HG03342 (cell line): ENCODE data around the gene ATOH8.

Source experiments
- ATAC-seq: cut with Tn5 transposase; IDR thresholded peaks from one replicate; pipeline ENCODE4 v1.9.1; 2021; ENCODE audit warnings: mild to moderate bottlenecking, moderate library complexity; ENCODE audit not compliant: unreplicated experiment

The ATOH8 gene

DNA sequence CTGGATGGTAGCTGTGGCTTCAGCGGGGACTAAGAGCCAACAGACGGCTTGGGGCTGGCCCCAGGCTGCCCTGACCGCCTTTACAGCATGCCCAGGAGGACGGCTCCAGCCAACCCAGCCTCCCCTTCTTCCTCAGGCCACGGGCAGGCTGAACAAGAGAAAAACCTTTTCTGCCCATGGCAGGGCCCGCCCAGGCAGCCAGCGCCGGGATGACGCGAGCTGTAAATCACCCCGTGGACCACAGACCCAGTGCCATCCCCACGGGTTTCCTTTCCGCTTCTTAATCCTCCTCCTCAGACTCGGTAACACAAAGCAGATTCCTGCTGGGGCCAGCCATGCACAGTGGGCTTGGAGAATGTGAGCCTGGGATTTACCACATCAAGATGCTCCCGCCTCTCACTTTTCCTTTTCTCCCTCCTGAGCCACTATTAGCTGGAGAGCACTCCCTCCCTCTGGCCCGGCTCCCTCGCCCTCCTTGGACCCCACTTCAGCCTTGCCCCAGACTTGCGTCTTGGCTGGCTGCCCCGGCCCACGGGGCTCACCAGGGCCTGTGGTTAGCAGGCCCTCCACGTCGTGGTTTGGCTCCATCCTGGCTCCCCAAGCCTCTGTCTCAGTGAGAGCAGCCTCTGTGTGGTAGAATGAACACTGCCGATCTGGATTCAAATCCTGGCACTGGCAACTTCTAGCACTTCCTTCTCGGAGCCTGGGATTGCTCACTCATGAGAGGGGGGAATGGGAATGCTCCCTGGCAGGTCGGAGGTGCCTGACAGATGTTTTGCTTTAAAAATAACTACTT, 31.4 kb downstream of the ATOH8 start:
- no peak for ATAC-seq

DNA sequence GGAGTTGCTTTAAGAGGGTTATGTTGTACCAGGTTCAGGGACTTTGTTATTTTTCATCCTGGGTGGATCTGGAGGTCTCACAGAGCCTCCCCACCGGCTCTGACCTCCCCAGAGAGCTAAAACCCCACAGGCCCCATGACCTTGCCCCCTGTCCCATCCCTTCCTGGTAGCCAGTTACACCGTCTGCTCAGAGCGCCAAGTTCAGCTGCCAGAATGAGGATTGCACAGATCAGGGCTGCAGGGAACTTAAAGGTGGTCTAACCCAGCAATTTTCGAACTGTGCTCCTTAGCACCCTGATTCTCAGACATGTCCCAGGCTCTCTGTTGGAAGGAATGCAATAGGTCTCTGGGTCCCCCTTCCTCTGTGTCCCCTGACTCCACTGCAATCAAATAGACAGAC, 32.1 kb downstream of the ATOH8 start:
- no peak for ATAC-seq

DNA sequence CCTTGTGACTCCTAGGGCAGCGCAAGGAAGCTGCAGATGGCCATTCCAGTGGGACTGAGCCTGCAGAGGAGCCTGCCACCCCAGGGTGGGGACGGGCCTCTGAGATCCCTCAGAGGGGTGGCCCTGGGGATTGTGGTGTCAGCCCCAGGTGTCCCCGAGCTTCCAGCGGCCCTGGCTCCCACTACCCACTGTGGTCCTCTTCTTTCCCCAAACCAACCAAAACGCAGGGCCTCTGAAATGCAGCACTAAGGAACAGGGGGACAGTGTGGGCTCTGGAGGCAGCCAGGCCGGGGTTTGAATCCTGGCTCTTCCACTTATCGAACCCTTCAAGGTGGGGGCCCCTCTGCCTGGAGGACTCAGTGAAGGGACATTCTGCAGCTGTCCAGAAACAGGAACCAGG, 32.7 kb downstream of the ATOH8 start:
- no peak for ATAC-seq

DNA sequence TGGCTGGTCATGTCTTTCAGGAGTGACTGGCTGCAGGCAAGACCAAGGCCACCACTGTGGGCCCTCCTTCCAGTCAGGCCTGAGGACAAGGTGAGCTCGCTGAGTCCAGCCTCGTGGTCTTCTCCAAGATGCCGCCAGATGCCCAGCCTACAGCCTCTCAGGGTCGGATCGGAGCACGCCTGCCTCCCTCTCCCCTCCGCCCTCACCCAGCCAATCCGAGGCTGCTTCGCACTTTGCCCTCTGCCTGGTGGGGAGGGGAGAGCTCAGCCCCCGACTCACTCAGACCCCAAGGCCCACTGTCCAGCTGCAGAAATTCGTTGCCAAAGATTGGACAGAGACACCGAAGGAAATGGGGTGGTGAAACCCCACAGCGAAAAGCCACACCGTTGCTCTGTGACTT, 33.1 kb downstream of the ATOH8 start:
- no peak for ATAC-seq

DNA sequence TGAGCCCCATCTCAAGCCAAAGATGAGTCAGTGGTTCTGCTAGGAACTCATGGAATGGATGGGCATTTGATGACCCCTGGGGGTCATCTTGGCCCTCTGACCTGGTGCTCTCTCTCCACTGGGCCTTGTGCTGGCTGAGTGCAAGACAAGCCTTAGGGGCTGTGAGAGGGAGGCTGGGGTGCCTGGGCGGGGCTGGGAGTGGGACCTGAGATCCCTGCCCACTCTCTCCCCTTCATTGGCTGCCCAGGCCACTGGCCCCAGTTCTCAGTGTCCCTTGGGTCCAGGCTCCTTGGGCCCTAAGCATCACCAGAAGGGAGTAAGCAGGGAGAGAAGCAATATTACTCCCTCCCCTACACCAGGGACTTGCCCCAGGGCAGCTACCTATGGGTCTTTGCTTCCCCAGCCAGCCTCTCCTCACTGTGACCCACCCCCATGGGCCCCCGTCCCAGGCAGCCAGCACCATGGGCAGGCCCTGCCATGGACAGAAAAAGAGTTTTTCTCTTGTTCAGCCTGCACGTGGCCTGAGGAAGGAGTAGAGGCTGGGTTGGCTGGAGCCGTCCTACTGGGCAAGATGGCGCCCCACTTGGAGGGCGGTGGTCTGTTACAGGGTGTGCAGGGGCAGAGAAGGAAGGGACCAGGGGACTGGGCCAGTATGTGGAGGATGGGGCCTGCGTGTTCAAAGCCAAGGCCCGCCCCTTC, 33.6 kb downstream of the ATOH8 start:
- no peak for ATAC-seq

DNA sequence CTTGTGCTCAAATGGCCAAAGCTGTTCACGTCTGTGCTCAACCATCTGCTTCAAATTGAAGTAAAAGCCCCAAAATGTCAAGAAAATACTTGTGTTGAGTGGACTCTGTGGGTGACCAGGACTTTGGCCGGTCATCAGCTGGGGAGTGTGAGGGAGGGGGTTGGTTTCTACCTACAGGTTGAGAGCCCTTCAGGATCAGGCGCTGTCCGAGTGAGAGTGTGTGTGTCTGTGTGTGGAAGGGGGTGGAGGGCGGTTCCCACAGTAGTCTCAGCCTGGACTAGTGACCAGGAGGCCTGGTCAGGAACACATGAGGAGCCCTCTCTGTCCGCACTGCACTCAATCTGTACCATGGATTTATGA, 34.2 kb downstream of the ATOH8 start:
- ATAC-seq, result no peak

DNA sequence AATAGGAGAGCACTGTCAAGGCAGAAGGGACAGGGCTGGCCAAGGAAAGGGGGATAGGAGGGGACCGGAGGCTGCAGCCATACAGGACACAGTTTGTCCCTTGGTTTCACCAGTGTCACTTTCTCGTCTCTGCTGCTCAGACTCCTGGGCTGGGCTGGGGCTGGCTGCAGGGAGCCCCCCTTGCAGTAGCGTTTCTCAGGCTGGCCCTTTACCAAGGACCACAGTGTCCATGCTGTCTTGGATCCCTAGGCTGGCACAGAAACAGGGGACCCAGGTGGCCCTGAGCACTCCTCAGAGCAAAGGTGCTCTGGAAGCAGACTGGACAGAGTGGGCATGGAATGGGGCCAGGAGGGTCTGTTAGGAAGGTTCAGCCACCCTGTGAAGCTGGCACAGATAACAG, 34.8 kb downstream of the ATOH8 start:
- ATAC-seq, result no peak

DNA sequence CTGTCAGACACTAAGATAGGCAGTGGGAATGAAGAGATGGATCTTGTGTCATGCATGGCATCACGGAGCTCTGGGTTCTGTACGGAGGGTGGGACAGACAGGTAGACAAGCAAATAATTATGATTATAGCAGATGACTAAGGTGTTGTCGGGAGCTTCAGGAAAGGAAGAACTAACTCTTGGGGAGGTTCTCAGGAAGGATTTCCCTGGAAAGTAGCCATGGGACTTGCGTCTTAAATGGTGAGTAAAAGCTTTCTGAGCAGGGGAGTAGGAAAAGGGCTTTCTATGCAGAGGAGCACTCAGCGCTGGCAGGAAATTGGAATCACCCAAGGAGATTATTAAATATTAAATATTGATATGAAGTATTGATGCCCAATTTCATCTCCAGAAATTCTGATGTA, 35.5 kb downstream of the ATOH8 start:
- no peak for ATAC-seq

DNA sequence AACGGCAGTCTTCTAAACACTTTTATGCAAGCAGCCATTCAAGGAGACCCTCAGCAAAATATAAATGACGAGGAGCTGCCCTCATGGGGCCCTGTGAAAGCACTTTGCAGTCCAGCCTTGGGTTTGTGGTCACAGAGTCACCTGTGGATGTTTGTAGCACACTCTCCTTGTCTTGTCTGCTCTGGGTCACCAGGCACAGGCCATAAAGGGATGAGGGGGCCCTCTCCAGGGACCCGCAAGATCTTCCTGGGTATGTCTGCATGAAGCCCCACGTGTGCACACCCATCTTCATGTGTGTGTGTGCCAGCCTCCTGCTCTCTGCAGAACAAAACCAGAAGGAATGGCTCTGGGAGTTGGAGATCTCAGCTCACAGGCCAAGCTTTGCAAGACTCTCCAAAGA, 36.2 kb downstream of the ATOH8 start:
- ATAC-seq, result no peak

DNA sequence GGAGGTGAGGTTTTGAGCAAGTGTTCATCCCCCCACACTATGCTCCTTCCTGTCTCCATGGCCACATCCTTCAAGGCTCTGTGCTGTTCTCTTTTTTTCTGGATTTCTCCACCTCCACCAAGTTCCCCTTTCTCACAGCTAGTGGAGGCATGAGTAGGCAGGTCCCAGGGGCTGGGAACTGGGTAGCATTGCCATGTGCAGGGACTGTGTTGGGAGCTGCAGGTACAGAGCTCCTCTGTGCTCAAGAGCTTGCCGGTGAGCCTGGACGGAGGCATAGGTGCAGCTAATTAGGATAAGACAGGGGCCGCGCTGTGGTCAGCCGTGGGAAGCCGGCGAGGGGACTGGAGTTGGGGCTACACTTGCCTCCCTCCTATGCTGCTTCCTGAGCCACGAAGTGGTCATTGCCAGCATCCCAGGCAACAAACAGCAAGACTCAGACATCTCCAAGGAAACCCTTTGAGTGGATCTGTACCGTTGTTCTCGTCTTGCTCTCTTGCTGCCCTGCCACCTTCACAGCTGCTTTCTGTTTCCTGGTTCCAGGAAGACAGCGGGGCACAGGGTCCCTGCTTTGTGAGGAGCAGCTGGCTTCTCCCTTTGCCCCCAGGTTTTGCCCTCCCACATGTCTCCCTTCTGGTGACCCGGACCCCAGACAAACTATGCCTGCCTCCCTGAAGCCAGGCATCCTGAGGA, 36.9 kb downstream of the ATOH8 start:
- ATAC-seq, result no peak

DNA sequence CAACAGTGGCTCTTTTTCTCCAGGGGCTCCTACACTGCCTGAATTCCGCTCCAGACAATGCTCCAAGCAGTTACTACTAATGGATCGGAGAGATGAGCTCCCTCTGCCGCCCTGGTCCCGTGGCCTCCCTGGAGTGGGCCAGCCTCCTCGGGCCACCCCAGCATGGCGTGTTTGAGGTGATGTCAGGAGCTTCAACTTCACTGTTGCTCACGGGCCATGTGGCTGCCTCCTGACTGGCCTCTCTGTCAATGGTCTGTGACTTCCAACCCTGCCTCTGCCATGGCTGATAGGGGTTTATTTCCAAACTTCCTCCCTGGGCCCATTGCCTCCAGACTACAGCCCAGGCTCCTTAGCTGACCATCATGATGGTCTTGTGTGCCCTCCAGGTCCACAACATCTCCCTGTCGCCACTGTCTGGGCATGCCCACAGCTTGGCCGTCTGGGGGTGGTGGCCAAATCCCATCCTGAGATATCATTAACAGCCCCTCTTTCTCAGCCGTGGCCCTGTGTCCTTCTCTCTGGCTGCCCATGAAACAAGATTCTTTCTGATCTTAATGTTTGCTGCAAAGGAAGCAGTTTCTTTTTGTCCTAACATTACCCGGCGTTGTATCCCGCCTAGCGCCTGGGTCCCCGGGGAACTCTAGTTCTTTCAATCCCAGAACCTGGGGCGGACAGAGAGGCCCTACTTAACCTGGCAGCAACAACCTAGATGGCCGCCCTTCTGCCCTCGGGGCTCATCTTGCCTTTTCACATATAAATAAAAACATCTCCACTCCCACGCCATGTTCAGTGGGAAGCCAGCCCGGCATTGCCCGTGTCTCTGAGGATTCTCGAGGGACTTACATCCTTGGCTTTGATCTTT, 38.1 kb downstream of the ATOH8 start:
- no peak for ATAC-seq

DNA sequence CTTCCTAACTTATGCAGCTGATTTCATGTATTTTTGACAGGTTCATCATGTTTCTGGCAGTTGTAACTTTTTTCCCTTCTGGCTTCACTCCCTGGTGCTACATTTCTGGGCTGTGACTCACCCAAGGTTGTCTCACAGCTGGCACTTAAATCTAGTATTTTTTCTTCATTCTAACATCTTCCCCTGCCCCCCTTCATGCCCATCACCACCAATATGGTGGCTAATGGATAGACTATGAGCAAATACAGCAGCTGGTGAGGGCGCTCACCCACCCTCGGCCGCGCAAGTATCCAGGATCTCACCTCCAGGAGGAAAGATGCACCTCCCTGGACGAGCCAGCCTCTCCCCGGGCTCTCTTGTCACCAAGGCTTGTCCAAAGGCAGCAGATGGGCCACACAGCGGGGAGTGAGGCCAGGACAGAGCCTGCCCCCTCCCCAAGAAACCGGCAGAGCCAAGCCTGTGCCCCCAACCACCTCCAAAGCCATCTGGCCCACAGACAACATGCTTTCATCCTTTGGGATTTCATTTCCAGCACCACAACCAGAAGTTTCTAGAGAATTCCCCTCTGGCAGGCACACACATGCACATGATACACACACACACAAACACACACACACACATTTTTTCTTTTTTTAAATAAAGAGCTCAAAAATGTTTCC, 39.1 kb downstream of the ATOH8 start:
- ATAC-seq, result no peak

DNA sequence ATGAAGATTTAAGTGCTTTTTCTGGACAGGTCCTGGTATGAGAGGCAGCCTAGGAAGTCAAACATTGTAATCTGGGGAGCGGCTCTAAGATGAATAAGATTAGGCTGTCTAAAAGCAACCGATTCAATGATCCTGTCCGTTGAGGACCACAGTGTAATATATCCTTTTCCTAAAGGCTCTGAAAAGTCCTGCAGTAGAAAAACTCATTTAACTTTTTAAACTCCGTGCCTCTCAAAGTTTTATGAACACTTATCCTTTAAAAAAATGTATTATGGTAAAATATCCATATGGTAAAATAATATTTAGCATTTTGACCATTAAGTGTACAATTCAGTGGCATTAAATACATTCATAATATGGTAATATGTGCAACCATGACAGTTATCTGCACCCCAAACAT, 39.8 kb downstream of the ATOH8 start:
- no peak for ATAC-seq

DNA sequence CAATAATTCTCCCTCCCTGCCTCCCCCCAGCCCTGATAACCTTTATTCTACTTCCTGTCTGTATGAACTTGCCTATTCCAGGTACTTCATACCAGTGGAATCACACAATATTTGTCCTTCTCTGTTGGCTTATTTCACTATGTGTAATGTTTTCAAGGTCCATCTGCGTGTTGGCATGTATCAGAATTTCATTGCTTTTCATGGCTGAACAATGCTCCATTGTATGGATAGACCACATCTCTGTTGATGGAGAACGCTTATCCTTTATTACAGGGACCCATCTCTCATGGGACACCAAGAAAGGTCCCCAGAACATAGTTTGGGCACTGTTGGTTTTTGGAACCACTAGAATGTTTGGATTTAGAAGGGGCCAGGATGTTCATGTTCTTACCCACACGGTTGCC, 40.2 kb downstream of the ATOH8 start:
- ATAC-seq, result no peak

DNA sequence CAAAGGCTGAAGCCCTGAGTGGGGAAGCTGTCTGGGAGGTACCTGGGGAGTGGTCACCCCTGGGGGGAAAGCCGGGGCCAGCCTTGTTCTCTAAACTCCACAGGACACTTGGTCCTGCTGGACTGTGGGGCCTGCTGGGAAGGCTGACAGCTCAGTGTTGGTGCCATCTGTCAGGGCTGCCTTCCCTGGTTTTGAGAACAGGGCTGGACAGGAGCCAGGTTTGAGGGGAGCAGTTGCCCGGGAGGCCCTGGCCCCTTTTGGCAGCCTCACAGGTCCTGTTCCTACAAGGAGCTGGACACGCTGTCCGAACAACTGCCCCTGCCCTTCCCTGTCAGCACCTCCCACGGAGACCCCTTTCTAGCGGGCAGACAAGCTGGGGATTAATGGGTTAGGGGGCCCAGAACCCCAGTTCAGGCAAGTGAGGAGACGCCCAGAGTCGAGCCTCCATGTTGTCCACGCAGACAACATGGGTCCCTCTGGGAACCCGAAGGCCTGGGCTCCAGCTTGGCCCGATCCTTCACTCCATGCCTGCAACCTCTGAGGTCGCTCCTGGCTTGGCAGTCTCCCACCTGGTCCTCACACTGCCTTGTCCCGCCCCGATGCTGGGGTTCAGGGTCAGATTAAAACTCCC, 40.8 kb downstream of the ATOH8 start:
- ATAC-seq, result no peak

DNA sequence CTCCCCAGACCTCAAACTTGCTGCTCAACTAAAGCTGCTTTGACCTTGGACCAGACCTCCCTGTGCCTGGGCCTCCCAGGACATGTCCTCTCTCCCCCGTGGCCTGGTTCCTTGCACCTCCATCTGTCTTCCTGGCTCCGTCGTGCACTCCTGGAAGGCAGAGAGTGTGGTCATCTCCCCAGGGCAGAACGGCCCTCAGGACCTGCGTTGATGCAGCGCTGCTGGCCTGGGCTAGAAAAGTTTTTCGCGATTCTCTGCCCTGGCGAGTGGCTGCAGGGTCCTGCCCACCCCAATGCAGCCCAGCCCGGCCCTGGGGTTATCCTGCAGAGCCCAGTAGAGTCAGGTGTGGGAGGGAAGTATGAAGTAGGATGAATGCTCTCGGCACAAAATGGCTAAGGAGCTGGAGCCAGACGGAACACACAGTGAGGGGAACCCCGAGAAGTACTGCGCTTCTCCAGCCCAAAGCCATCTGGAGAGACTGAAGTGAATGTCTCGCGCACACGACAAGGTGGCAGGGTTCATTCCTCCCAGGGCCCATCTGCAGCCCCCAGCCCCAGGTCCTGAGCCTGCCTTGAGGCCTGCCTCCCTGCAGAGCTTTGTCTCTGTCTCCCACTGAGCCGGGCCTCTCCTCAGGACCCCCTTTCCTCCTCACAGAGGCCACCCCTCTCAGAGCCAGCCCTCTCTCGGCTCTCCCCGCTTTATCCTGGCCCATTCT, 41.7 kb downstream of the ATOH8 start:
- ATAC-seq, result no peak

DNA sequence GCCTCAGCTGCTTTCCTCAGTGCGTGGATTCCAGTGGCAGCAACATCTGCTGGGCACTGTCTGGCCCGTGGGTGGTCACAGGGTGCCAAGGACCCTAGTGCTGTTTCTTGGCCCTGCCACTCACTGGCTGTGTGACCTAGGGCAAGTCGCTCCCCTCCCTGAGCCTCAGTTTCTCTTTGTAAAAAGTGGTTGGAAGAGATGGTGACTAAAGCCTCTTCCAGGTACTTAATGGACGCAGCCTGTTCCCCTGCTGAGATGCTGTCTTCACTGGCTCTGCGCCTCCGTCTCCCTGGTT, 42.2 kb downstream of the ATOH8 start:
- no peak for ATAC-seq

DNA sequence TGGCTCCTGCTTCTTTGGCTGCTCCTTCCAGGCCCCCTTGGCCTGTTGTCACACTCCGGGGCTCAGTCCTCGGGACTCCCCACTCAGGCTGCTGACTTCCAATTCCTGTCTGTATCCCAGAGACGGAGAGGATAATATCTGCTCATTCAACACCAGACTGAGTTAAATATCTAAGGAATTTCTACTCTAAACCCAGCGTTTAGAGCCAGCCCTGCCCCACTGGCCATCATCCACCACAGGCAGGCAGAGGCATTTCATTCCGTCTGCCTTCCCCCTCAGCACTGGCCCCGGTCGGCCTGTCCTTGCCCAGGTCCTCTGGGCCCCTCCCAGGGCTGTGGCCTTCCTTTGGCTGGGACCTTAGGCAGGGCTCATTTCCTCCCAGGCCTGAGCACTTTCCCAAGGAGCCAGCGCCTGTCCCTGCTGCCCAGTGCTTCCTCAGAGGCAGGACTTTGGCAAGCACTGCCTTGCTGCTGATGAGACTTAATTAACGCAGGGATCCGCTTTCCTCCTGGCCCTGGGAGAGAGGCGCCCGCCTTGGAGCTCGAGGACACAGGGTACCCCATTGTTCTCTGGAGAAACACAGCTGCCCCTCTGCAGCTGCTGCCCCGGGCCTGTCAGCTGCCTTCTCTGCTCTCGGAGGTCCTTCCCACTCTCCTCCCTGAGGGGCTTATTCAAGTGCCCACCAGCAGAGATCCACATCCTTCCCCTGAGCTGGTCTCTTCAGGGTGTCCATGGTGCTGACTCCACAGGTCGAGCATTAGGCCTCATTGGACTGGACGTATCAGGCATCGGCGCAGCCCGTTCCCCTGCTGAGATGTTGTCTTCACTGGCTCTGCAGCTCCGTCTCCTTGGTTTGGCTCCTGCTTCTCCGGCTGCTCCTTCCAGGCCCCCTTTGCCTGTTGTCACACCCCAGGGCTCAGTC, 42.8 kb downstream of the ATOH8 start:
- no peak for ATAC-seq

DNA sequence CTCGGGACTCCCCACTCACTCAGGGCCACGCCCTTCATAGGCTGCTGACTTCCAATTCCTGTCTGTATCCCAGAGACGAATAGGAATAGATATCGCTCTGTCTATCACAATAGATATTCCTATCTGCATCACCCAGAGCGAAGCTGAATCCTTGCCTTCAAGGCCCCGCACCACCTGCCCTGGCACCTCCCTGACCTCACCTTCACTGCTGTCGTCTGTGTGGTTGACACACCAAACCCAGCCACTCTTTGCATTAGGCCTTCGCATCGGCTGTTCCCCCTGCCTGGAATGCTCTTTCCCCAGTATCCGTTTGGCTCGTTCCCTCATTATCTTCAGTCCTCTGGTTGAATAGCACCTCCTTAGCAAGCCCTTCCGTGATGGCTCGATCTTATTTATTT, 43.5 kb downstream of the ATOH8 start:
- no peak for ATAC-seq
